ENCODE measurements around the gene RABGGTA.

RABGGTA gene

GRCh38 chr14:24300326-24300980, 29.1 kb upstream of the RABGGTA start:
- DNase-seq (ENCODE audit: low read depth in 2 of 2) = no peak

- DNase-seq (ENCODE audit: low read depth in 2 of 2) = peak; percentile 87 to 92
Observed at GRCh38 chr14:24299255-24300191, 28.1 kb upstream of the RABGGTA start, which contains the start of the genes DHRS1 and NOP9. TSS of gene DHRS1 (minus strand) at chr14:24299780. CDS start at chr14:24299106, 674 bp downstream. TSS of gene NOP9 (plus strand) at chr14:24299850. CDS start at chr14:24299955, 105 bp downstream.

GRCh38 chr14:24298892-24299254, 27.5 kb upstream of the RABGGTA start:
- no peak for DNase-seq (ENCODE audit: low read depth in 2 of 2)

- DNase-seq (ENCODE audit: low read depth in 2 of 2) = no peak
Observed at GRCh38 chr14:24297190-24297964, 26.0 kb upstream of the RABGGTA start.

- peak; percentile 42 to 63 for DNase-seq (ENCODE audit: low read depth in 2 of 2)
Observed at GRCh38 chr14:24296341-24297157, 25.2 kb upstream of the RABGGTA start.

- DNase-seq (ENCODE audit: low read depth in 2 of 2) = no peak
Observed at GRCh38 chr14:24293525-24293924, 22.1 kb upstream of the RABGGTA start.

- no peak for DNase-seq (ENCODE audit: low read depth in 2 of 2)
Observed at GRCh38 chr14:24292118-24292807, 20.9 kb upstream of the RABGGTA start.

GRCh38 chr14:24291446-24292117, 20.2 kb upstream of the RABGGTA start:
- DNase-seq (ENCODE audit: low read depth in 2 of 2) = no peak

GRCh38 chr14:24290746-24291145, 19.3 kb upstream of the RABGGTA start:
- DNase-seq (ENCODE audit: low read depth in 2 of 2) = no peak

- DNase-seq (ENCODE audit: low read depth in 2 of 2) = peak; percentile 34 to 63
Observed at GRCh38 chr14:24289649-24290280, 18.4 kb upstream of the RABGGTA start.

GRCh38 chr14:24286996-24287395, 15.6 kb upstream of the RABGGTA start:
- no peak for DNase-seq (ENCODE audit: low read depth in 2 of 2)

- no peak for DNase-seq (ENCODE audit: low read depth in 2 of 2)
Observed at GRCh38 chr14:24285351-24285750, 14.0 kb upstream of the RABGGTA start.

- no peak for DNase-seq (ENCODE audit: low read depth in 2 of 2)
Observed at GRCh38 chr14:24284501-24285035, 13.2 kb upstream of the RABGGTA start.

- no peak for DNase-seq (ENCODE audit: low read depth in 2 of 2)
Observed at GRCh38 chr14:24283796-24284460, 12.5 kb upstream of the RABGGTA start.

GRCh38 chr14:24282736-24283135, 11.3 kb upstream of the RABGGTA start:
- no peak for DNase-seq (ENCODE audit: low read depth in 2 of 2)

GRCh38 chr14:24281636-24282035, 10.2 kb upstream of the RABGGTA start:
- DNase-seq (ENCODE audit: low read depth in 2 of 2) = no peak

- no peak for DNase-seq (ENCODE audit: low read depth in 2 of 2)
Observed at GRCh38 chr14:24280797-24281460, 9.5 kb upstream of the RABGGTA start.

Measured in stimulated activated CD4-positive, alpha-beta T cell treated with anti-CD3 and anti-CD28 coated beads, Interleukin-12 subunit alpha, Interleukin-12 subunit beta, amount 100 ng/mL, for 24 hours (primary cell).